ENCODE data around the gene CADPS2.

GRCh38 chr7:122269241-122269640, 617.0 kb downstream of the CADPS2 start:
- TF ChIP-seq POLR2A (IDR thresholded peaks at IDR 0.05): no peak
- TF ChIP-seq CTCF (IDR thresholded peaks at IDR 0.05): no peak
